ENCODE measurements around the gene C4orf33. TPM values are rescaled to one million over a fixed set of nuclear protein-coding genes. Genes with fewer than 3 reads are reported as not detected.

C4orf33 gene
- total and polyA plus RNA-seq, 5 donors from 2014 or later, result 4.2 to 18.8 (median 6.6) TPM

Other genes starting within 250 kb of the C4orf33 start
- 33.3 TPM for gene SCLT1, start 2.6 kb upstream of the C4orf33 start, total RNA-seq
- 1 to 10 TPM; 5.6 to 9.0 (median 6.7) TPM for gene SCLT1, start 2.6 kb upstream of the C4orf33 start, polyA plus RNA-seq